T-helper 2 cell (primary cell): ENCODE results near the gene TTC23.
"Not testable (repeated sequence)": the region's sequence is repeated elsewhere in the genome, so short reads cannot be mapped to it uniquely, and the experiment has no call there.

Experiments
- DNase-seq, 5 experiments: peaks; one replicate each; pipeline versions ENCODE4 v3.0.0 to v3.0.0-alpha.2; 2012 to 2022

The TTC23 gene

GRCh38 chr15:99192181-99192580, 57.2 kb downstream of the TTC23 start:
- DNase-seq, result not testable (repeated sequence)

- no peak for DNase-seq
These were observed 61.4 kb downstream of the TTC23 start for GRCh38 chr15:99187936-99188335.

- DNase-seq, result no peak
These were observed 63.8 kb downstream of the TTC23 start for GRCh38 chr15:99185414-99186130.

GRCh38 chr15:99182791-99183190, 66.6 kb downstream of the TTC23 start:
- no peak for DNase-seq

- DNase-seq, result no peak
These were observed 67.8 kb downstream of the TTC23 start for GRCh38 chr15:99181545-99181971.

- DNase-seq, result no peak
These were observed 68.4 kb downstream of the TTC23 start for GRCh38 chr15:99180964-99181306.

- DNase-seq, result no peak
These were observed 69.1 kb downstream of the TTC23 start for GRCh38 chr15:99180086-99180963.

- no peak for DNase-seq
These were observed 71.7 kb downstream of the TTC23 start for GRCh38 chr15:99177679-99178078.

- no peak for DNase-seq
These were observed 72.6 kb downstream of the TTC23 start for GRCh38 chr15:99176757-99177156.

GRCh38 chr15:99174567-99175395, 74.6 kb downstream of the TTC23 start:
- no peak for DNase-seq

- no peak for DNase-seq
These were observed 76.4 kb downstream of the TTC23 start for GRCh38 chr15:99172989-99173388.

GRCh38 chr15:99172171-99172570, 77.2 kb downstream of the TTC23 start:
- no peak for DNase-seq

GRCh38 chr15:99170476-99171065, 78.8 kb downstream of the TTC23 start:
- no peak for DNase-seq

- DNase-seq, result no peak
These were observed 79.5 kb downstream of the TTC23 start for GRCh38 chr15:99169769-99170311.

- DNase-seq, result no peak
These were observed 80.5 kb downstream of the TTC23 start for GRCh38 chr15:99168601-99169580.

- no peak for DNase-seq
These were observed 81.7 kb downstream of the TTC23 start for GRCh38 chr15:99167640-99168039.

GRCh38 chr15:99167201-99167600, 82.2 kb downstream of the TTC23 start:
- DNase-seq, result no peak

- DNase-seq, result no peak
These were observed 83.3 kb downstream of the TTC23 start for GRCh38 chr15:99165956-99166689.

GRCh38 chr15:99165020-99165790, 84.2 kb downstream of the TTC23 start:
- no peak for DNase-seq

GRCh38 chr15:99164119-99164518, 85.3 kb downstream of the TTC23 start:
- DNase-seq, result no peak
